Measurements from ENCODE around the gene MARCO.

MARCO gene

DNA sequence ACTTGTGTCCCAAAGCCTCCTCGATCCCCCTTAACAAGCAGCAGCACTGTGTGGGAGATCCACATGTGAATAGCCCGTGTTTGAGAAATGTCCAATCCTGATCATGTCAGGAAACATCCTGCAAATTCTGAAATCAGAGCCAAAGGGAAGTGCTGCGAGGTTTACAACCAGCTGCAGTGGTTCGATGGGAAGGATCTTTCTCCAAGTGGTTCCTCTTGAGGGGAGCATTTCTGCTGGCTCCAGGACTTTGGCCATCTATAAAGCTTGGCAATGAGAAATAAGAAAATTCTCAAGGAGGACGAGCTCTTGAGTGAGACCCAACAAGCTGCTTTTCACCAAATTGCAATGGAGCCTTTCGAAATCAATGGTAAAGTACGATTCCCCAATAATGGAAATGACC lies at the start of gene MARCO:
MARCO (plus strand) TSS at position 164 of the 400 bp plus-strand sequence; CDS start at position 271, 107 bp downstream.
- DNase-seq, result no peak

DNA sequence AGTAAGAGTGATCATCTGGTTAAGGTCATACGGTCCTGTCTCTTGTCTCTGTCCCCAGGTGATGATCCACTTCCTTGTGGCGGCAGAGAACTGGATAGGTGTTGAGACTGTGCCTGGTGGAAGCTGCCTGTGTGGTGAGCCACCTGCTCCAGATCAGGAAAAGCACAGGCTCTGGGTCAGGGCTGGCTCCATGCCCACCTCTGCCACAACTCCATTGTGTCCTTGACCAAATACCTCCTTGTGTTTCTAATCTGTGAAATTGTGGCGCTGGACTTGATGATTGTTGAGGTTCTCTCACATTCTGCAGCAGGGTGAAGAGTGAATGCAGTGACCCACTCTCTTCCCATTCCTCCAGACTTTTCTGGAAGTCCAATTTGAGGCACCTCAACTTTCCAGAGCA lies 48.9 kb upstream of the MARCO start:
- no peak for DNase-seq

DNA sequence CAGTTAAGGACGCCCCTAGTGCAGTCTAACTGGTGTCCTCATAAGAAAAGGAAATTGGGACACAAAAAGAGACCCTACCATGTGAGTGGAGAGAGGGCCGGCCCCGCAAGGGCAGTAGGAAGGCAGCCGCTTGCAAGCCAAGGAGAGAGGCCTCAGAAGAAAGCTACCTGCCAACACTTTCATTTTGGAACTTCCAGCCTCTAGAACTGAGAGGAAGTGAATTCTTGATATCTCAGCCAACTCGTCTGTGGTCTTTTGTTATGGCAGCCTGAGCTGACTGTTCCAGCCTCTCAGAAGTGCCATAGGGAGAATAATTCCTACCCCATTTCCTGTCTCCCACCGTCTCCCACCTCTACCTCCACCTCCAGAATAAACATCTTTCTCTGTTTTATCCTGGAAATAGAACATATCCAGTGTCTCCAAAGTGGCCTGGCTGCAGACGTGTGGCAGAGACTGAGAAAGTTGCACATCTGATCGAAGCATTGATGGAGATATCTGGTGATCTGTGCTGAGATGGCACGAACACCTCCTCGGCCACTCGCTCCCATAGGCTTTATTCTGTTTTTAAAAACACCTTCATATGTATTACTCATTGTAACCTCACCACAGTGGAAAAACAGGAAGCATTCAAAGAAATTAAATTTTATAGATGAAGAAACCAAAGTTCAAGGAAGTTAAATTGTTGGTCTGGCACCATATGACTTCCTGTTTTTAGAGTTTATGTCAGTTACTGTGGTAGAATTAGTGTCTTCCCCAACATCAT lies 39.5 kb upstream of the MARCO start:
- no peak for DNase-seq

DNA sequence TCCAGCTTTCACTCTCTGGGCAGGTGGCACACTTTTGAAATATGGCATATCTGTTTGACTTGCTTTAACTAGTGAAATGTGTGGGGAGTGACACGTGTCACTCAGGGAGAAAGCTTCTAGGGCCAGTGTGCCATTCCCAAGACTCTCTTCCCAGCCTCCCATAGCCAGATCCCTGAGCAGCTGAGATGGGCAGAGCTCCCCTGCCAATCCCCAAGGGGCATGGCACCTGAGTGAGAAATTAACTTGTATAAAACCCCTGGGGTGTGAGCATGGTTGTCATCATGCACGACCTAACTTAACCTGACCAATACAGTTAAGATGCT lies 39.0 kb upstream of the MARCO start:
- DNase-seq, result no peak

- DNase-seq, result no peak
Measured at GRCh38 chr2:118903551-118904479, 38.2 kb upstream of the MARCO start.

GRCh38 chr2:118905206-118905605 lies 36.8 kb upstream of the MARCO start:
- DNase-seq, result no peak

DNA sequence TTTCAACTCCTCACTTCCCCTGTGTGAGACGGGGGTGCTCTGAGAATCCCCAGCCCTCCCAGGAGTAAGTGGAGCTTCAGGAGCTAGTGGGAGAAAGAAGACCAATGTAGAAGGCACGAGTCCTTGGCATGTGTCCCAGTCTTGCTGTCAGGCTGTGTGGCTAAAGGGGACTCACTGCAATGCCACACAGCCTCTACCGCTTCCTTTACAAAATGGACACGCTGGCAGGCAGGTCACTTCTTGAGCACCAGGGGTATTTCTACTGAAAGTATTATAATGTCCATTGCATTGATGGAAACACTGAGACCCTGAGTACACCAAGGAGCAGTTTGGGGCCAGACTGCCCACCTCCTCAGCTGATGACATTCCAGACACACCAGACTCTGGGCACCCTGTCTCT lies 35.8 kb upstream of the MARCO start:
- DNase-seq, result no peak

DNA sequence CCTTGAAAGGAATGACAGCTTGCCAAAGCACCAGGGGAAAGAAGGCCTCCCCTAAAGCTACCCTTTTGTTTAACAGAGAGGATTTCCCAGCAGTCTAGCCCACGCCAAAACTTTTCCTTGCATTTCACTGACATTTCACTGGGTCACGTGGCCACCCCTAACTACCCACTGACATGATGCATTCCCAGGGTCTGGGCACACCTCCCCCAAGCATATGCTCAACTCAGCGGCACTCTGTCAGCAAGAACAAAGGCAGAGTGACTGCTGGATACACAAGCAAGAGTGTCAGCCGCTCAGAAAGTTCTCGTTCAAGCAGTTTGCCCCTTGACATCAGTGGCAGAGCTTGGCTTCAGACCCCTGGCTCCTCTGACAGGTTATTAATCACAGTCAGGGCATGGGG lies 34.2 kb upstream of the MARCO start:
- no peak for DNase-seq

DNA sequence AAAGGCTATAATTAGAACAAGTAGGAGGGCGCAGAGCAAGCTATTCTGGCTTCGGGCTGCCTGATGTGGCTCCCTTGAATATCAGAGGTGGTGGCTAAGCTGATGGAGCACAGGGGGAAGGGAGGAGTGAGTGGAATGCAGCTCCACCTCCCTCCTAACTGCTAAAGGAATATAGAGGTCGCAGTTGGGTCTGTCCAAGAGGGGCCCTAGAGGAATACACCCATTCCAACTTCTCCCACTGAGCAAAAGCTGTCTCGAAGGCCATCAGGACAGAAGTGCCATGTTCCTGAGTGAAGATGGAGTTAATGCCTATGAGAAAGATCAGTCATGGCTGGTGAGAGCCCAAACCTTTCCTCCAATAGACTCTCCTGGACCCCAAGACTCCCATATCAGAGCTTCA lies 32.8 kb upstream of the MARCO start:
- DNase-seq, result no peak

- DNase-seq, result no peak
Measured at GRCh38 chr2:118911166-118911856, 30.7 kb upstream of the MARCO start.

GRCh38 chr2:118911936-118912335 lies 30.1 kb upstream of the MARCO start:
- DNase-seq, result no peak

- no peak for DNase-seq
Measured at GRCh38 chr2:118913131-118913802, 28.7 kb upstream of the MARCO start.

DNA sequence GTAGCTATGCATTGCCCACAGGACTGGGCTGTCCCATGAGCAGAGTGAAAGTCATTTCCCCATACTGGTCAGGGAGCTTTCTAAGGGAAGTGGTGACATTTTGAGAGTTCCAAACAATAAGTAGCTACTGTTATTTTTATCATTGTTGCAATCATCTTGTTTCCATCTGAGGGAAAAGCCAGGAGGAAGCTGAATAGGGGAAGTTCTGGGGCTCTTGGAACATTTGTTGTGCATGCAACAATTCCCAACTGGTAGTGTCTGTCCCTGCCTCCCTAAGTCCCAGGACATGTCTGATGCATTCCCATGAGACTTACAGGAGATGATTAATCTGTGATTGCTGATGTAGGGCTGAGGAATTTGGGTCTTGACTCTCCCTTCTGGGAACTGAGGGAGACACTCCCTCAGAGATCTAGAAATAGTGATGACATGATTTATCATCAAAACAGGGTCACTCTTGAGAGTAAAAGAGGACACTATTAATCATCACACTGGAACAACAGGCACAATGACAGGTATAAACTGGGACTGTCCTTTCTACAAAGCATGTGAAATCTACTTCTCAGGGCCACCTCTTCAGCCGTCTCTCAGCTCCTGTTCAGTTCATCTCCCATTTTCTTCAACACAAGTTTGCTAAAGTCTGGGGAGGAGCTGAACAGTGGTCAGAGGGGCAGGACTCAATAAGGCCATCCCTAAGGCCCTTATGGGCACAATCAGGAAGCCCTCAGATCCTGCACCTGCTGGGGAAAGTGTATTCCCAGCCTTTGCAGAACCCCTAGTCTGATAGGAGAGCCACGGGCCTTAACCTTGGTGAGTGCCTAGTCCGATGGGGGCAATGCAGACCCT lies 28.0 kb upstream of the MARCO start:
- no peak for DNase-seq

DNA sequence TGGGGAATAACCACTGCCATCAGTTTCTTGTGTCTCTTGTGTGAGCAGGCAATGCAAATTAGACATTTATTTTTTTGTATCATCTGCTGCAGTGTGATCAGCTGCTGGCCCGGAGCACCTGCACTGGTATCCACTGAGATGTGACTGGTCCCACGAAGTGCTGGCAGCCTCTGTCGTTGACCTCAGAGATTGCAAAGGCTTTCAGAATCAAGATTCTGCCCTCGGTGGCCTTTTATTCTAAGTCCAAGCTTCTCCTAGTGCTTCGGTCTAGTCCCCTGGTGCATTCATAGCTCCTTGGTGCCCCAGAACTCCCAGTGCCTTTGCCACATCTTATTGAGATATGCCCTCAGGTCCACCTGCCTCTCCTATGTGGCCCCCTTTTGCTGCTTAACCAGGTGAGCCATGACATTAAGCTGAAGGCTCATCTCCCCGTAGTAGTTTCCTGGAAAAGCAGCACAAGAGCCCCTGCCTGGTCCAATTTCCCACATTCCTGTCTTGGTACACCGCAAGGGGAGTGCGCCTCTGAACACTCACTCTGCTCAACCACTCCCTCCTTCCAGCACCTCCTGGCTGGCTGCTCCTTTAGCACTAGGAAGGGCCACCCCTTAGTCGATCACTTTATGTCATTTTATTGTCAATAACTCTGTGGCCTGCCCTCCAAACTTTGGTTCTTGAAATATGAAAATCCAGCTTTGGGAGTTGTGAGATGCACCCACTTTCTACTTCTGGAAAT lies 27.1 kb upstream of the MARCO start:
- DNase-seq, result no peak

DNA sequence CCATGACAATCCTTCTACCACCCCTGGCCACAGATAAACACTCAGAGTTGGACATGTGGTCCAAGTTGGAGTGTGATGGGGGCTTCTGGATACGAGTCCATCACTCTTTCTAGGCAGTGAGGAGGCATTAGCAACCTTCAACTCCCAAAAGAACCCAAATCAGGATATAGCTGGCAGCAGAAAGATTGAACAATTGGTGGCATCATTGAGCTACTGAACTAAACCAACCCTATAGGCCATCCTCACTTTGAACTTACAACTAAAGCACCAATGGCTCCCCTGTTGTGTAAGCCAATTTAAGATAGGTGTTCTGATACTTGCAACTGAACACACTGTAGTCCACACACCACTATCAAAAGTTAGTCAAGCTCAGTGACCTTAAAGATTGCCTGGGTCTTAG lies 24.0 kb upstream of the MARCO start:
- DNase-seq, result no peak

DNA sequence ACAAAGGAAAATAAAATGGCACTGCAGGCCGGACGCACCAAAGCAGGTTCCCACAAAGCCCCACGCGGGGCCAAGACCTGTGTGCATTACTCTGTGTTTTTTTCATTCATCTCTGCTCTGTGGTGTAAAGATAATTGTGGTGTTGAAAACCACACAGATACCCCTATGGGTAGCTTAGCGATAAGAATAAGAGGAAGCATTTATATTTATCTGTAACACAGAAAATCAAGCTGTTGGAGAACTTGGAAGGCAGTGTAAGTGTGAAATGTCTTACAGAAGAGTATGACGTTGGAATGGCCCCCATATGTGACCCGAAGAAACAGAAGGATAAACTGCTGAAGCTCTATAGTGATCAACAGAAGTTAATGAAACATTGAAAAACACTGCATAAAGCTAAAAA lies 20.3 kb upstream of the MARCO start:
- DNase-seq, result no peak

DNA sequence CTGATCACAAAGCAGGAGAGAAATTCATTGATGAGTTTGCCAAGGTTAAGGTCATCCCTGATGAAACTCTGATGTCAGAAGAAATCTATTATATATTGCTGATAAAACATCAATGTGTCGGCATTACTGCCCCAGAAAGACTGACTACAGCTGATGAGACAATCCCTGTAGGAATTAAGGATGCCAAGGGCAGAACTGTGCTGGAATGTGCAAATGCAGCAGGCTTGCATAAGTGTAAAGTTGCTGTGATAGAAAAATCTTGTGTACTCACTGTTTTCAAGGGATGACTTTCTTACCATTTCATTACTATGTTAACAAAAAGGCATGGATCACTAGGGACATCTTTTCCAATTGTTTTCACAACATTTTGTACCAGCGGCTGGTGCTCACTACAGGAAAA lies 19.7 kb upstream of the MARCO start:
- no peak for DNase-seq

DNA sequence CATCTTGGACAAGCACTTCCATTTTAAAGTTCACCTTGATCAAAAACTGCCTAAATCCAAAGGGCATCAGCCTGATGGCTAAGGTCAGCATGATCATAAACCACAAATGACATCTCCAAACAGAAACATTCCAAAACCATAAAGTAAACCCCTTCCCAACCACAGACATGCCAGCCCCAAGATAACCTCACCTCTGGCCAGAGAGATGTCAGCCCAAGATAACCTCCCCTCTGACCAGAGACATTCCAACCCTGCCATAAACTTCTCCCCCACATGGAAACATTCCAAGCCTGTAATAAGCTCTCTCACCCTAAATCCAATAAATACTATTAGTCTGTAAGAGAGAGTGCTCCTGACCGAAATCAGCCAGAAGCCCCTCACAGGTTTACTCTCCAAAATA lies 18.6 kb upstream of the MARCO start:
- no peak for DNase-seq

DNA sequence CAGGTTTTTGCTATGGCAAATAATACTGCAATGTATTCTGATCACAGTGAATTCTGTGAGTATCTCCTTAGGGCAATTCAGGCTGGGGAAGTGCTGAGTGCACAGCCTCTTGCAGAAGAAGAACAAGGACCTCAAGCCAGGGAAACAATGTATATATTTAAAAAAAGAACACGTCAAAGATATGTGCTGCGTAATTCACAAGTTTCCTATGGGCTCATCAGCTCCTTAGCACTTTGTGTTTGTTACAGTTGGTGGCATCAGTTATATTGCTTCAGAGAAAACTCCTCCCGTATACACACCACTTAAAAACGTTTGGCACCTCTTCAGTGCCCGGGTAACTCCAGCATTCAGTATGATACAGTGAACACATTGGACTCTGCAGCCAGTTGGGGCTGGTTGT lies 16.5 kb upstream of the MARCO start:
- DNase-seq, result no peak

DNA sequence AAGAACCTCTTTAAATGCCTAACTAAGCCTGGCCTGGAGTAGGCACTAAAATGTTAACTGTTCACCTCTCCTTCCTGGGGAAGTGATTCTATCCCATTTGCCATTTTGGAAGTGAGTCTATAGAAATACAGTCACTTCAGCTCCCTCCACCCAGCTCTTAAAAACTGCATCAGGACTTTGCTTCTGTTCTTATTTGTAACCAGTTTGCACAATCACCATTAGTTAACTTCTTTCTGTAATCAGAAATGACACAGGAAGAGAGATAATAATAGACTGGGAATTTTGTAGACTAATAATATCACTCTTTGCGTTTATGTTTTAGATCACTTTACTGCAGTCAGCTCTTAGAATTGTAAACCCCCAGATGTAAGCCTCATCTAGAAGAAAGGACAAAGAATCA lies 16.0 kb upstream of the MARCO start:
- no peak for DNase-seq

- DNase-seq, result no peak
Measured at GRCh38 chr2:118929059-118929458, 12.9 kb upstream of the MARCO start.

GRCh38 chr2:118932949-118933348 lies 9.0 kb upstream of the MARCO start:
- no peak for DNase-seq
